Fibroblast of mammary gland (primary cell): ENCODE measurements around the gene SAE1.

Source experiments
- DNase-seq: peaks from one replicate; pipeline ENCODE4 v3.0.0-alpha.2; 2010; ENCODE audit warnings: low read depth
- H3K4me3 ChIP-seq: 2 replicates; pipeline ENCODE4 v1.5.1; 2011; ENCODE audit warnings: low read depth, mild to moderate bottlenecking, low read length, moderate library complexity; ENCODE audit not compliant: control insufficient read depth
- CTCF ChIP-seq: conservative IDR thresholded peaks from 2 replicates; pipeline ENCODE4 v1.5.1; 2011; ENCODE audit warnings: low read depth, low read length, inconsistent platforms; ENCODE audit not compliant: control insufficient read depth, insufficient read depth

The SAE1 gene

DNA sequence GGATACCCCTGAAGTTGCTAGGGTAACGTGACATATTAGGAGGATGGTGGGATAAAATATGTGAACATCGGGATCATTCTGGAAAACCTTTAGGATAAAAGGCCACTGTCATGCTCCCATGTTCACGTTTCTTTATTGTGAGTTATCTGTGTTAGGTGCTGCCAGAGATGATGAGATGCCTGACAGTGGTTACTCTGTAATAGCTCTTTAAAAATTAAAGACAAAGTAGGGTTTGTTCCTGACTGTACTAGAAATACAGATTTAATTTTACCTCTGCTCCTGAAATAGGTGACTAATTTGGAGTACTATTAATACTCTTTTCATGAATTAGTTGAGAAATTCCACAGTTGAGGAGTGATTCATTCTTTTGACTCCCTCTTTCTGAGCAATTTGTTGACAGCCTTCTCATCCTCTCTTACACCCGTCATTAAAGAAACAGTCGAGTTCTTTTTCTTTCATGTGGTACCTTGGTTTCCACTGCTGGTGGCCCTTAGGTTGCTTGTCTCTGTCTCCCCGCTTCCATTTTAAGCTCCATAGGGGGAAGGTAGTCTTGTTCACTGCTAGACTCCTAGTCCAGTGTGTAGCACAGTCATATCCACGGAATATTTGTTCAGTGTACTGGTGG lies 28.4 kb downstream of the SAE1 start:
- H3K4me3 ChIP-seq = no peak overlapping the region
- no peak for TF ChIP-seq CTCF
- no peak for DNase-seq

GRCh38 chr19:47161876-47162489 lies 31.3 kb downstream of the SAE1 start:
- TF ChIP-seq CTCF = no peak
- DNase-seq = no peak

GRCh38 chr19:47168065-47168464 lies 37.4 kb downstream of the SAE1 start:
- DNase-seq = no peak
- no peak for TF ChIP-seq CTCF
- H3K4me3 ChIP-seq = no peak overlapping the region

More at GRCh38 chr19:47161876-47162489, 31.3 kb downstream of the SAE1 start:
- no peak overlapping the region for H3K4me3 ChIP-seq

DNA sequence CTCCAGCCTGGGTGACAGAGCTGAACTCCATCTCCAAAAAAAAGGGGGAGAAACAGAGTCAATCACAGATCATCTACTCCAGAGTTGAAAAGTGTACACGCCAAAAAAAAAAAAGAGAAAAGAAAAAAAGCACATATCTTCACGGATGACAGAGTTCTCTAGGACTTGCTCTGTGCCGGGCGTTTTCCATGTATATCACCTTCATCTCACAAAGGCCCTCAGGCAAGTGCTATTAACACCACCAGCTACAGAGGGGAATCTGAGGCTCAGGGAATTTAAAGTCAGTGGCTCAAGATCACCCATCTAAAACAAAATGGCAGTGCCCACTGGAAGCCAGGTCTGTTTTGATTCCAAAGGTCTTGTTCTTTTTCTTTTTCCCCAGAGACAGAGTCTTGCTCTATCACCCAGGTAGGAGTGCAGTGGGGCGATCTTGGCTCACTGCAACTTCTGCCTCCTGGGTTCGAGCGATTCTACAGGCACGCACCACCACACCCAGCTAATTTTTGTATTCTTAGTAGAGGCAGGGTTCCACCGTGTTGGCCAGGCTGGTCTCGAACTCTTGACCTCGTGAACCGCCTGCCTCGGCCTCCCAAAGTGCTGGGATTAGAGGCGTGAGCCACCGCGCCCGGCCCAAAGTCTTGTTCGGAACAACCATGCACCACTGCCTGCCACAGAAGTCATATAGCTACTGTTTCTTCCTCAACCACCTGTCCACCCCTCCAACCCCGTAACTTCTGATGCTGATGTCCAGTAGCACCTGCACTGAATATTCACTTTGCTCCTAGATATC lies 42.2 kb downstream of the SAE1 start:
- TF ChIP-seq CTCF = no peak
- H3K4me3 ChIP-seq = no peak overlapping the region
- no peak for DNase-seq

- peak; percentile 88 for DNase-seq
- TF ChIP-seq CTCF = no peak
- no peak overlapping the region for H3K4me3 ChIP-seq
Observed at GRCh38 chr19:47176071-47176626, 45.5 kb downstream of the SAE1 start.

GRCh38 chr19:47176627-47177090 lies 46.0 kb downstream of the SAE1 start:
- TF ChIP-seq CTCF = no peak
- no peak overlapping the region for H3K4me3 ChIP-seq
- peak; percentile 89 for DNase-seq
